ENCODE results near the gene CCDC15. TPM values are rescaled to one million over a fixed set of nuclear protein-coding genes. Genes with fewer than 3 reads are reported as not detected.

The CCDC15 gene
- total and polyA plus RNA-seq, 2 of the 13 experiments (the other 11 are each of a cell fraction or from before 2014, with no cell fraction given), result 2.2 to 4.6 TPM

- TF ChIP-seq FOXA3 (CRISPR knock-in tag; IDR thresholded peaks at IDR 0.05), result no peak; the same call in 1 of the 2 replicates
- no peak for TF ChIP-seq ZBTB43 (CRISPR knock-in tag; conservative IDR thresholded peaks at IDR 0.05)
- no peak for TF ChIP-seq ATM (IDR thresholded peaks at IDR 0.05; ENCODE audit: borderline replicate concordance)
- no peak for TF ChIP-seq KLF6 (CRISPR knock-in tag; IDR thresholded peaks at IDR 0.05)
- no peak for TF ChIP-seq TP53 (CRISPR knock-in tag; conservative IDR thresholded peaks at IDR 0.05)
- no peak for TF ChIP-seq ZNF704 (CRISPR knock-in tag; IDR thresholded peaks at IDR 0.05; ENCODE audit: borderline replicate concordance)
- no peak for TF ChIP-seq ZNF775 (CRISPR knock-in tag; IDR thresholded peaks at IDR 0.05; ENCODE audit: borderline replicate concordance)
- 0 out of 2 replicates have a peak, but pooled peaks have one; percentile 30 for TF ChIP-seq HMGXB3 (CRISPR knock-in tag; IDR thresholded peaks at IDR 0.05; ENCODE audit: borderline replicate concordance)
- no peak for TF ChIP-seq PHB2 (IDR thresholded peaks at IDR 0.05; ENCODE audit: partially characterized antibody)
- no peak for TF ChIP-seq ZBTB34 (CRISPR knock-in tag; IDR thresholded peaks at IDR 0.05)
- no peak for TF ChIP-seq CENPX (CRISPR knock-in tag; IDR thresholded peaks at IDR 0.05)
- TF ChIP-seq ZNF367 (CRISPR knock-in tag; IDR thresholded peaks at IDR 0.05; ENCODE audit: borderline replicate concordance), result no peak
- TF ChIP-seq ZNF446 (CRISPR knock-in tag; IDR thresholded peaks at IDR 0.05), result no peak
- no peak for TF ChIP-seq ZNF550 (CRISPR knock-in tag; IDR thresholded peaks at IDR 0.05; ENCODE audit: borderline replicate concordance)
- TF ChIP-seq SKI (IDR thresholded peaks at IDR 0.05; ENCODE audit: partially characterized antibody), result no peak
- no peak for TF ChIP-seq MTERF4 (CRISPR knock-in tag; IDR thresholded peaks at IDR 0.05)
- no peak for TF ChIP-seq MTA3 (CRISPR knock-in tag; IDR thresholded peaks at IDR 0.05)
- TF ChIP-seq HNF1B (CRISPR knock-in tag; IDR thresholded peaks at IDR 0.05), result no peak
These were observed 19.0 kb upstream of the CCDC15 start (continued) for GRCh38 chr11:124934862-124935547.

Measured in HepG2 (cell line).